ENCODE measurements around the gene FGGY.
"Not testable (repeated sequence)": the region's sequence is repeated elsewhere in the genome, so short reads cannot be mapped to it uniquely, and the experiment has no call there.

The FGGY gene

GRCh38 chr1:59296358-59297256 lies at the start of gene FGGY:
Gene FGGY, plus strand, starts transcription at chr1:59297094. Its CDS starts 24,456 bp downstream, at chr1:59321550.
- peak; percentile 98 for DNase-seq

GRCh38 chr1:59248758-59249157 lies 48.1 kb upstream of the FGGY start:
- DNase-seq, result no peak

GRCh38 chr1:59249396-59250137 lies 47.3 kb upstream of the FGGY start:
- DNase-seq, result no peak

- DNase-seq, result not testable (repeated sequence)
Observed at GRCh38 chr1:59251061-59251460, 45.8 kb upstream of the FGGY start.

- not testable (repeated sequence) for DNase-seq
Observed at GRCh38 chr1:59256429-59256828, 40.5 kb upstream of the FGGY start.

GRCh38 chr1:59258412-59259032 lies 38.4 kb upstream of the FGGY start:
- DNase-seq, result no peak

- DNase-seq, result no peak
Observed at GRCh38 chr1:59261537-59261936, 35.4 kb upstream of the FGGY start.

- DNase-seq, result no peak
Observed at GRCh38 chr1:59262631-59263030, 34.3 kb upstream of the FGGY start.

- DNase-seq, result no peak
Observed at GRCh38 chr1:59263111-59263510, 33.8 kb upstream of the FGGY start.

GRCh38 chr1:59265622-59266021 lies 31.3 kb upstream of the FGGY start:
- no peak for DNase-seq

- DNase-seq, result no peak
Observed at GRCh38 chr1:59266180-59266926, 30.5 kb upstream of the FGGY start.

GRCh38 chr1:59266927-59267293 lies 30.0 kb upstream of the FGGY start:
- DNase-seq, result no peak

GRCh38 chr1:59268406-59268805 lies 28.5 kb upstream of the FGGY start:
- no peak for DNase-seq

GRCh38 chr1:59271561-59272260 lies 25.2 kb upstream of the FGGY start:
- DNase-seq, result no peak

- no peak for DNase-seq
Observed at GRCh38 chr1:59272507-59272906, 24.4 kb upstream of the FGGY start.

- DNase-seq, result no peak
Observed at GRCh38 chr1:59276439-59276851, 20.4 kb upstream of the FGGY start.

GRCh38 chr1:59278780-59279354 lies 18.0 kb upstream of the FGGY start:
- DNase-seq, result no peak

GRCh38 chr1:59279645-59280044 lies 17.2 kb upstream of the FGGY start:
- DNase-seq, result no peak

GRCh38 chr1:59282951-59283350 lies 13.9 kb upstream of the FGGY start:
- DNase-seq, result no peak

- DNase-seq, result no peak
Observed at GRCh38 chr1:59285691-59286090, 11.2 kb upstream of the FGGY start.

GRCh38 chr1:59288046-59288445 lies 8.8 kb upstream of the FGGY start:
- DNase-seq, result no peak

GRCh38 chr1:59289570-59289969 lies 7.3 kb upstream of the FGGY start:
- no peak for DNase-seq
